NCI-H1417 treated with DMSO at 0.1 percent for 48 hours (cell line): ENCODE measurements around the gene ZNF593.

ENCODE experiments used
- DNase-seq: peaks from one replicate; lab custom pipeline; 2025; lab: John Stamatoyannopoulos, UW

ZNF593 gene

DNA sequence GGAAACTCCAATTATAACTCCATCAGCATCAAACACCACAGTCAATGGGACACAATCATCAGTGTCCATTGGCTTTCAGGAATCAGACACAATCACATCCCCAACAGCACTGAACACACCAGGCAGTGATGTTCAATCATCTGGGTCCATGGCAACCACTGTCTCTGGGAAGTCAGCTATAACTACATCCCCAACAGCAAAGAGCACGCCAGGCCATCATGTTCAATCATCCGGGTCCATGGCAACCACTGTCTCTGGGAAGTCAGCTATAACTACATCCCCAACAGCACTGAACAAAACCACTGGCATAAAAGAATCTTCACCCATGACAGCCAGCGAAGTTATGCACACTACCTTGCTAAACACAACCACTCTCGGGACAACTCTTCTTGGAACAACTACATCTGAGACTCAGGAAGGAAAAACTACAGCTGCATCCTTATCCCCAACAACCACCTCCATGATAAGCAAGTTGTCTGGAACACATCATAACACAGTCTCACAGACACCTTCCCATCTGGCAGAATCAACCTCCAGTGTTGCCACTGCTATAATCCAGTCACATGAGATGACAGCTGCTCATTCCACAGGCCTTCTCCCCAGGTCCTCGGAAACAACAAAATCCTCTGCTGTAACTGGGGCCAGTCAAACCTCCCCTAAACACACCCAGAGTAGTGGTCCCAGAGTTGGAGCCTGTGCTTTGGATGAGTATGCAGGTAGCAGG, 40.6 kb downstream of the ZNF593 start:
- DNase-seq: no peak

DNA sequence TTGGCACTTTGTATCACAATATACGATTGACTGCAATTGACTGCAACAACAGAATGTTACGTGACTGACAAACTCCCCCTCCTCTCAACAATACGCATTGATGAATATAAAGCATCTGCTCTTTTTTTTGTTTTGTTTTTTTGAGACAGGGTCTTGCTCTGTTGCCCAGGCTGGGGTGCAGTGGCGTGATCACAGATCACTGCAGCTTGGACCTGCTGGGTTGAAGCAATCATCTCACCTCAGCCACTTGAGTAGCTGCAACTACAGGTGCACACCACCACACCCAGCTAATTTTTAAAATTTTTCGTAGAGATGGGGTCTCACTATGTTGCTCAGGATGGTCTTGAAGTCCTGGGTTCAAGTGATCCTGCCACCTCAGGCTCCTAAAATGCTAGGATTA, 43.0 kb downstream of the ZNF593 start:
- no peak for DNase-seq

DNA sequence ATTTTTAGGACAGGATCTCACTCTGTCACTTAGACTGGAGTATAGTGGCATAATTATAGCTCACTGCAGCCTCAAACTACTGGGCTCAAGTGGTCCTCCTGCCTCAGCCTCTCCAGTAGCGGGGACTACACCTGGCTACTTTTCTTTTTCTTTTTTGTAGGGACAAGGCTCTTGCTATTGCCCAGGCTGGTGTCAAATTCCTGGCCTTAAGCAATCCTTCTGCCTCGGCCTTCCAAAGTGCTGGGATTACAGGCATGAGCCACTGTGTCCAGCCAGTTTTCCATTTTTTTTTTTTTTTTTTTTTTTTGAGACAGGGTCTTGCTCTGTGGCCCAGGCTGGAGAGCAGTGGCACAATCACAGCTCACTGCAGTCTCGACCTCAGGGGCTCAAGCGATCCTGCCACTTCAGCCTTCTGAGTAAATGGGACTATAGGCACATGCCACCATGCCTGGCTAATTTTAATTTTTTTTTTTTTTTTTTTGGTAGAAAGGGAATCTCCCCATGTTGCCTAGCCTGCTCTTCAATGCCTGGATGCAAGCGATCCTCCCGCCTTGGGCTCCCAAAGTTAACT, 43.7 kb downstream of the ZNF593 start:
- DNase-seq: no peak

DNA sequence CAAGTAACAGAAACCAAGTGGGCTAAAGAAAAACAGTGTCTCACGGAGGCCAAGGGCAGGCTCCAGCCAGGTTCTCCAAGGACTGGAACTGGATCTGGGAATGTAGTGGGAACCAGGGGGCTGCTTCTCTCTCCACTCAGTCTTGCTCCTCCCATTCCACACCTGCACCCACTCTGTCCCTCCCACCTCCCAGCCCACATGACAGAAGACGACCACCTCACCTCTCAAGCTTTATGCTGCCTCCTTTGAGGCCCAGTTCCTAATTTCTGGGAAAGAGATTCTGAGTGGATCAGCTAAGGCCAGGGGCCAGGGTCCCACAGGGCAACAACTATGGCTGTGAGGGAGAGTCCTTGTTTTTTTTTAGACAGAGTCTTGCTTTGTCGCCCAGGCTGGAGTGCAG, 45.5 kb downstream of the ZNF593 start:
- DNase-seq: no peak

DNA sequence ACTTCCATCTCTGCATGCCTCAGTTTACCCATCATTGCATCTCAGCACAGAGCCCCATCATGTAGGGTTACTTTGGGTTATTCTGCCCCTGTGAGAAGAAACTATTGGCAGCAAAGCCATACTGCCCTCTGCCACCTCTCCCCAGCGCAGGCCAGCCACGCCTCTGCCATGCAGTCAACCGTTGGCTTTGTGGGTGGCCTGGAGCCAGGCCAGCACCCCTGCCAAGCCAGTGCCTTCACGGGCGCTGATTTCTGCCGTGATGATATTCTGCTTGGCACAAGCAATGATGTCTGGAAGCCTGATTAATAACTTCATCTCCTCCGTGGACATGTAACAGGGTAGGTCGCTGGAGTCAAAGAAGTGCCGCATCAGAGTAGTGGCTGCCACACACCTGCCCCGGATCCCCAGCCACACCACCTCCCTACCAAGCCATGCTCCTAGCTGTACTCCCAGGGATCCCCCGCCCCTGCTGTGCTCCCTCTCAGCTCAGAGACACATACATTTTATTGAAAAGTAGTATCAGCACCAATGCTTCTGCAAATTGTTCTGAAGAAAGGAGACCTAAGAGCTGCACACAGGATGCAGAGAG, 49.3 kb downstream of the ZNF593 start:
- no peak for DNase-seq
